Stimulated activated effector memory CD8-positive, alpha-beta T cell treated with anti-CD3 and anti-CD28 coated beads, Interleukin-12 subunit alpha, Interleukin-12 subunit beta, amount 100 ng/mL, for 72 hours (primary cell): ENCODE data around the gene TBC1D16.
"Not testable (repeated sequence)": the region's sequence is repeated elsewhere in the genome, so short reads cannot be mapped to it uniquely, and the experiment has no call there.

Experiments
- ATAC-seq: fragments of 150-1000 bp; cut with Tn5 transposase; 2 replicates; pipeline ENCODE4 v1.10.0; 2021
- DNase-seq, 2 donors: peaks; one replicate each; pipeline ENCODE4 v3.0.0; 2021 to 2022; ENCODE audit warnings: low spot score in 2 of 2
- H3K27ac Mint-ChIP-seq: one replicate; pipeline ENCODE4 v1.8.0; 2022; ENCODE audit warnings: mild to moderate bottlenecking, mixed read lengths
- H3K36me3 Mint-ChIP-seq: one replicate; pipeline ENCODE4 v1.8.0; 2022; ENCODE audit warnings: mild to moderate bottlenecking, mixed read lengths
- H3K4me1 Mint-ChIP-seq: one replicate; pipeline ENCODE4 v1.8.0; 2022; ENCODE audit warnings: mixed read lengths
- H3K4me3 Mint-ChIP-seq: one replicate; pipeline ENCODE4 v1.8.0; 2022; ENCODE audit warnings: mild to moderate bottlenecking, mixed read lengths
- H3K9me3 Mint-ChIP-seq: one replicate; pipeline ENCODE4 v1.8.0; 2022; ENCODE audit warnings: mixed read lengths

The TBC1D16 gene

GRCh38 chr17:79901131-79901530, 134.5 kb downstream of the TBC1D16 start:
- no peak overlapping the region for H3K4me3 Mint-ChIP-seq
- no peaks in the 10 kb centered on the region for H3K36me3 Mint-ChIP-seq
- ATAC-seq (no peak), DNase-seq (no peak)
- H3K4me1 Mint-ChIP-seq, result no peaks in the 10 kb centered on the region
- H3K9me3 Mint-ChIP-seq, result no peaks in the 10 kb centered on the region
- H3K27ac Mint-ChIP-seq, result no peak overlapping the region

DNA sequence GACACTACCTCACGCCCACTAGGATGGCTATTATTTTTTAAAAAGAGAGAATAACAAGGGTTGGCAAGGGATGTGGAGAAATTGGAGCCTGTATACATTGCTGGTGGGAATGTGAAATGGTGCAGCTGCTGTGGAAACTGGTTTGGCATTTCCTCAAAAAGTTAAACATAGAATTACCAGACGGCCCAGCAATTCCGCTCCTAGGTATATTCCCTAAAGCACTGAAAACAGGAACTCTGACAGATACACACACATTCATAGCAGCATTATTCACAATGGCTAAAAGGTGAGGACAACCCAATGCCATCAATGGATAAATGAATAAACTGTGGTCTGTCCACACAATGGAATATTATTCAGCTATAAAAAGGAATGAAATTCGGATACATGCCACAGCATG, 136.1 kb downstream of the TBC1D16 start:
- ATAC-seq (no peak), DNase-seq (no peak)
- Mint-ChIP-seq H3K27ac (no peak overlapping the region), H3K36me3 (no peaks in the 10 kb centered on the region), H3K4me3 (no peak overlapping the region), H3K9me3 (no peaks in the 10 kb centered on the region), H3K4me1 (no peaks in the 10 kb centered on the region)

DNA sequence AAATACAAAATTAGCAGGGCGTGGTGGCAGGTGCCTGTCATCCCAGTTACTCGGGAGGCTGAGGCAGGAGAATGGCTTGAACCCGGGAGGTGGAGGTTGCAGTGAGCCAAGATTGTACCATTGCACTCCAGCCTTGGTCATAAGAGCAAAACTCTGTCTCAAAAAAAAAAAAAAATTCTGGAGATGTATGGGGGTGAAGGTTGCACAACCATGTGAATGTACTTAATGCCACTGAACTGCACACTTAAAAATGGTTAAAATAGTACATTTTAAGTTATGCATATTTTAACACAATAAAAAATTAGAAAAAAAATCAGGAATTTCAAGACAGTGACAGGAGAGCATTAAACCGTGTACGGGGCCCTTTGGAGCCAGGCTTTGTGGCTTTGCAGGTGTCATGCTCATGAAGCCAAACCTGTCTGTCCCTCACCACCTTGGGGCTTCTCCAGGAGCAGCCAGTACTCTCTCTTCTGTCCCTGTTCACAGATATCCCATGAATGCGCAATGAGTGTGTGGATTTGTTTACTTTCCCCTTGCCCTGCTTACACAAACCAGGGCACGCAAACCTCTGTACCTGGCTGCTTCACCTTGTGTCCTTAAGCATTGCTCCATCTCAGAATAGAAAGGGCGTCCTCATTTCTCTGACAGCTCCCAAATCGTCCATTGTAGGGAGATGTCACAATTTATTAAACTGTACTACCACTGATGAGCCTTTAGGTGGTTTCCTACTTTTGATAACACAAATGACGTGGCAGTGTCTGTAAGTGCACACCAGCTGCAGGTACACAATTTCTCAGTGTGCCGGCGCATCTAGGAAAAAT, 138.2 kb downstream of the TBC1D16 start:
- Mint-ChIP-seq H3K9me3 (no peaks in the 10 kb centered on the region), H3K36me3 (no peaks in the 10 kb centered on the region), H3K27ac (no peak overlapping the region), H3K4me3 (no peak overlapping the region), H3K4me1 (no peaks in the 10 kb centered on the region)
- DNase-seq, result no peak
- ATAC-seq, result no peak

- DNase-seq, H3K9me3 Mint-ChIP-seq, H3K4me3 Mint-ChIP-seq, H3K36me3 Mint-ChIP-seq, H3K27ac Mint-ChIP-seq, H3K4me1 Mint-ChIP-seq, ATAC-seq: not testable (repeated sequence)
These were observed 142.2 kb downstream of the TBC1D16 start for GRCh38 chr17:79893457-79893856.

DNA sequence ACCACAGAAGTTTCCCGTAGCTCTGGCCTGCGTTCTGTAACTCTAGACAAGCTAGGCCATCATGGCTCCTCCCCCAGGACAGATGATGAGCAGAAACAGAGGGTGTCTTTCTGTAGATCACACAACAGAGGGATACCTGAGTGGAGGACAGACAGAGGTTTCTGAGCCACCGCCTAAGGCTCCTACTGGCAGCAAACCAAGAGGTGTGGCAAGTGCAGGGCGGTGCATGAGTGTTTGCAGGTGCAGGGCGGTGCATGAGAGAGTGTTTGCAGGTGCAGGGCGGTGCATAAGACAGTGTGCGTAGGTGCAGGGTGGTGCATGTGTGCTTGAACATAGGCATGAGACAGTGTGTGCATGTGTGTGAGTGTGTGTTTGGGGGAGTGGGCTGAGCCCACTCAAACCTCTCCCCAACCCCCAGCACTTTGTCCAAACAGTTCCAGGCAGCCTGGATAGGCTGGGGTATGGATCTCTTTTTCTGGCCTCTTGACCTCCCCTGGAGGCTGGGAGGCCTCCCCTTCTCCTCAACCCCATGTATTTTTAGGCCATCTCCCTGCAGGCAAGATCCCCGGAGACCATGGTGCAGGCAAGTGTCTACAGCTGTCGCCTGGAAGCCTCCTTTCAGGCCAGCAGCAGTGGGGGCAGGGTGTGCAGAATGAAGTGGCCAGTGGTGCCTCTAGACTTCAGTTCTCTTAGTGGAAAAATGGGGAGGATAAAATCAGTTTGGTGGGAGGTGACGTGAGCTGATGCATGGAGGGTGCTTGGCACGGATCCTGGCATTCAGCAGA, 143.0 kb downstream of the TBC1D16 start:
- Mint-ChIP-seq H3K36me3 (no peaks in the 10 kb centered on the region), H3K4me1 (no peaks in the 10 kb centered on the region), H3K4me3 (no peak overlapping the region), H3K9me3 (no peaks in the 10 kb centered on the region), H3K27ac (no peak overlapping the region)
- DNase-seq, result no peak
- no peak for ATAC-seq

DNA sequence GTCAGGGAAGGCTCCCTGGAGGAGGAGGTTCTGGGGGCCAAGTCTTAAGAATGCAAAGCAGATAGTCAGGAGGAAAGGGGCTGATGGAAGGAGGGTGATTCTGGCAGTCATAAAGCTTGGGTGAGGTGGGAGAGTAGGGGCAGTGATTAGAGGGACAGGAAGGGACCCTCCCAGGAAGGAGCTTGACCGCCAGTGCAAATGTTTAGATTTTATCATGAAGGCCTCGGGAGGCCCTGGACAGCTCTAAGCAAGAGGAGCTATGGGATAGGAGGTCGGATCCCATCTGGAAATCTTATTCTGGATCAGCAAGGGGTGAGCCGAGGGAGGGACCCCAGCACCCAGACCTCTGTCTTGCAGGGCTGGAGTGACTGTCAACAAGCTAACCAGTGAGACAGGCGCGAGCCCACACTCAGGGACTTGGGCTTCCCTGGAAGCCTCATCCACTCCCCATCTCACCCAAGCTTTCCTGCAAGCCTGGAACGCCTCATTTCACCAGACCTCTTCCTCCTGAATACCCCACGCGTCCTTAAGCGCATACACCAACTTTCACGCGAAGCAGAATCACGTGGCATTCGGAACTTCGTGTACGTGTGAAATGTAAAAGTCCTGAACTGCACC, 144.4 kb downstream of the TBC1D16 start:
- Mint-ChIP-seq H3K27ac (no peak overlapping the region), H3K9me3 (no peaks in the 10 kb centered on the region), H3K36me3 (no peaks in the 10 kb centered on the region), H3K4me3 (no peak overlapping the region), H3K4me1 (no peaks in the 10 kb centered on the region)
- DNase-seq (no peak), ATAC-seq (no peak)

- H3K36me3 Mint-ChIP-seq, result no peaks in the 10 kb centered on the region
- no peak overlapping the region for H3K27ac Mint-ChIP-seq
- no peaks in the 10 kb centered on the region for H3K4me1 Mint-ChIP-seq
- H3K9me3 Mint-ChIP-seq, result no peaks in the 10 kb centered on the region
- H3K4me3 Mint-ChIP-seq, result no peak overlapping the region
- ATAC-seq (no peak), DNase-seq (no peak)
These were observed 145.0 kb downstream of the TBC1D16 start for GRCh38 chr17:79890706-79891105.

- Mint-ChIP-seq H3K27ac (no peak overlapping the region), H3K4me1 (no peaks in the 10 kb centered on the region), H3K9me3 (no peaks in the 10 kb centered on the region), H3K4me3 (no peak overlapping the region), H3K36me3 (no peaks in the 10 kb centered on the region)
- DNase-seq, result no peak
- ATAC-seq, result no peak
These were observed 146.6 kb downstream of the TBC1D16 start for GRCh38 chr17:79888811-79889634.

GRCh38 chr17:79888009-79888540, 147.6 kb downstream of the TBC1D16 start:
- Mint-ChIP-seq H3K4me3 (no peak overlapping the region), H3K36me3 (no peaks in the 10 kb centered on the region), H3K4me1 (no peaks in the 10 kb centered on the region), H3K9me3 (no peaks in the 10 kb centered on the region), H3K27ac (no peak overlapping the region)
- DNase-seq (no peak), ATAC-seq (no peak)

- DNase-seq (no peak), ATAC-seq (no peak)
- H3K4me3 Mint-ChIP-seq, result no peak overlapping the region
- no peaks in the 10 kb centered on the region for H3K9me3 Mint-ChIP-seq
- no peak overlapping the region for H3K27ac Mint-ChIP-seq
- H3K36me3 Mint-ChIP-seq, result no peaks in the 10 kb centered on the region
- no peaks in the 10 kb centered on the region for H3K4me1 Mint-ChIP-seq
These were observed 148.2 kb downstream of the TBC1D16 start for GRCh38 chr17:79887451-79887991.

DNA sequence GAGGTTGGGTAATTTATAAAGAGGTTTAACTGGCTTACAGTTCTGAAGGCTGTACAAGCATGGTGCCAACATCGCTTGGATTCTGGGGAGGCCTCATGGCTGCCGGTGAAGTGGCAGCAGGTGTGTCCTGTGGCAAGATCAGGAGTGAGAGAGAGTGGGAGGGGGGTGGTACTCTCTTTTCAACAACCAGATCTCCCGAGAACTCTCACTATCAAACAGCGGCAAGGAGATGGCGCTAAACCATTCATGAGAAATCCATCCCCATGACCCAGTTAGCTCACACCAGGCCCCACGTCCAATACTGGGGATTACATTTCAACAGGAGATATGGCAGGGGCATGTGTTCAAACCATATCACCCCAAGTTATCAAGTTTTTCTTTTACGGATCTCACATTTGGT, 152.5 kb downstream of the TBC1D16 start:
- DNase-seq (no peak), ATAC-seq (no peak)
- H3K36me3 Mint-ChIP-seq, result no peaks in the 10 kb centered on the region
- no peak overlapping the region for H3K4me3 Mint-ChIP-seq
- H3K4me1 Mint-ChIP-seq, result no peaks in the 10 kb centered on the region
- no peaks in the 10 kb centered on the region for H3K9me3 Mint-ChIP-seq
- H3K27ac Mint-ChIP-seq, result no peak overlapping the region
